DOHH2 (cell line): Measurements from ENCODE around the gene KCNN1.

Experiments used
- H3F3A ChIP-seq: fragments of 200-600 bp; sonication (generic), shearing (Covaris generic); 2 replicates; pipeline ENCODE4 v1.6.0; 2016; ENCODE audit warnings: antibody characterized with exemption, mild to moderate bottlenecking; ENCODE audit not compliant: control insufficient read depth, insufficient read depth
- H3K27ac ChIP-seq: fragments of 200-600 bp; sonication (generic); 2 replicates; pipeline ENCODE4 v1.5.1; 2014; ENCODE audit warnings: low read depth, mild to moderate bottlenecking, low read length, moderate library complexity
- H3K27me3 ChIP-seq: fragments of 200-600 bp; sonication (generic); 2 replicates; pipeline ENCODE4 v1.6.1; 2014; ENCODE audit warnings: mild to moderate bottlenecking, low read length, mixed read lengths; ENCODE audit not compliant: control insufficient read depth
- H3K36me3 ChIP-seq: fragments of 200-600 bp; sonication (generic); 2 replicates; pipeline ENCODE4 v1.6.1; 2014; ENCODE audit warnings: mild to moderate bottlenecking, low read length, moderate library complexity, mixed read lengths; ENCODE audit not compliant: control insufficient read depth
- H3K4me1 ChIP-seq: fragments of 200-600 bp; sonication (generic); 2 replicates; pipeline ENCODE4 v1.6.1; 2014; ENCODE audit warnings: mild to moderate bottlenecking, low read length, mixed read lengths; ENCODE audit not compliant: control insufficient read depth
- H3K4me2 ChIP-seq: fragments of 200-600 bp; sonication (generic); 2 replicates; pipeline ENCODE4 v1.6.0; 2014; ENCODE audit warnings: mild to moderate bottlenecking, low read length, moderate library complexity
- H3K4me3 ChIP-seq: fragments of 200-600 bp; sonication (generic); 2 replicates; pipeline ENCODE4 v1.5.1; 2014; ENCODE audit warnings: mild to moderate bottlenecking, low read length, mixed read lengths
- H3K79me2 ChIP-seq: fragments of 200-600 bp; sonication (generic); 2 replicates; pipeline ENCODE4 v1.6.1; 2014; ENCODE audit warnings: mild to moderate bottlenecking, low read length, mixed read lengths; ENCODE audit not compliant: control insufficient read depth
- H3K9me2 ChIP-seq: fragments of 200-600 bp; sonication (generic); replicated peaks from 2 replicates; pipeline ENCODE4 v1.6.1; 2014; ENCODE audit warnings: mild to moderate bottlenecking, low read length, mixed read lengths; ENCODE audit not compliant: control insufficient read depth
- H3K9me3 ChIP-seq: fragments of 200-600 bp; sonication (generic); 2 replicates; pipeline ENCODE4 v1.6.1; 2014; ENCODE audit warnings: antibody characterized with exemption, low read length, mixed read lengths; ENCODE audit not compliant: control insufficient read depth, insufficient read depth
- H4K20me1 ChIP-seq: fragments of 200-600 bp; sonication (generic); 2 replicates; pipeline ENCODE4 v1.6.0; 2014; ENCODE audit warnings: low read depth, mild to moderate bottlenecking, antibody characterized with exemption, low read length, moderate library complexity; ENCODE audit not compliant: control insufficient read depth, insufficient read depth
- CTCF ChIP-seq: fragments of 200-600 bp; sonication (generic); IDR thresholded peaks from one replicate; pipeline ENCODE4 v1.5.1; 2014; ENCODE audit warnings: antibody characterized with exemption, mild to moderate bottlenecking, low read depth, low read length; ENCODE audit not compliant: poor library complexity, severe bottlenecking
- EZH2phosphoT487 ChIP-seq: fragments of 200-600 bp; sonication (generic); IDR thresholded peaks from 2 replicates; pipeline ENCODE4 v1.6.1; 2017; ENCODE audit warnings: borderline replicate concordance, mild to moderate bottlenecking, antibody characterized with exemption, low read length, moderate library complexity, mixed read lengths

Gene KCNN1

DNA sequence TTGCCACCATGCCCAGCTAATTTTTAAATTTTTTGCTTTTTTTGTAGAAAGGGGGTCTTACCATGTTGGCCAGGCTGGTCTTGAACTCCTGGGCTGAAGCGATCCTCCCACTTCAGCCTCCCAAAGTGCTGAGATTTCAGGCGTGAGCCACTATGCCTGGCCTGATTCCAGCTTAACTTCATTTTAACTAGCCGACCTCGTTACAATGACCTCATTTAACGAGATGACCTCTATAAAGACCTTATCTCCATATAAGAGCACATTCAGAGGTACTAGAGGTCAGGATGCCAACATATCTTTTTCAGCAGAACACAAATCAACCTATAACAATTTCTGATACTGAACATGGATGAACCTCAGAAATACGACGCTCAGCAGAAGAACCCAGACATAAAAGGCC, 10.6 kb downstream of the KCNN1 start:
- no peak for TF ChIP-seq EZH2phosphoT487
- TF ChIP-seq CTCF: no peak

GRCh38 chr19:17981611-17982010, 14.7 kb downstream of the KCNN1 start:
- Histone ChIP-seq H3K27me3 (no peaks in the 10 kb centered on the region), H3K36me3 (no peaks in the 10 kb centered on the region), H3K79me2 (no peaks in the 10 kb centered on the region), H3K9me3 (no peaks in the 10 kb centered on the region), H3K27ac (no peak overlapping the region), H3F3A (peaks cover 24% of the 10 kb centered on the region), H3K4me3 (no peak overlapping the region), H4K20me1 (no peaks in the 10 kb centered on the region), H3K9me2 (no peaks in the 10 kb centered on the region), H3K4me2 (no peak overlapping the region), H3K4me1 (peaks cover 44% of the 10 kb centered on the region)
- no peak for TF ChIP-seq CTCF
- no peak for TF ChIP-seq EZH2phosphoT487

More for the DNA sequence above, 10.6 kb downstream of the KCNN1 start:
- Histone ChIP-seq H3K9me3 (no peaks in the 10 kb centered on the region), H3K79me2 (no peaks in the 10 kb centered on the region), H3K4me1 (peaks cover 44% of the 10 kb centered on the region), H3K4me2 (no peak overlapping the region), H4K20me1 (no peaks in the 10 kb centered on the region), H3K4me3 (no peak overlapping the region), H3K27me3 (no peaks in the 10 kb centered on the region), H3K36me3 (no peaks in the 10 kb centered on the region), H3K27ac (no peak overlapping the region), H3K9me2 (no peaks in the 10 kb centered on the region), H3F3A (peaks cover 24% of the 10 kb centered on the region)

- H3K4me2 ChIP-seq: no peak overlapping the region
- H3K4me1 ChIP-seq: peaks cover 40% of the 10 kb centered on the region
- H3K27me3 ChIP-seq: no peaks in the 10 kb centered on the region
- H3K9me3 ChIP-seq: no peaks in the 10 kb centered on the region
- no peak overlapping the region for H3K4me3 ChIP-seq
- H4K20me1 ChIP-seq: no peaks in the 10 kb centered on the region
- H3K36me3 ChIP-seq: no peaks in the 10 kb centered on the region
- no peaks in the 10 kb centered on the region for H3K79me2 ChIP-seq
- TF ChIP-seq CTCF (no peak), EZH2phosphoT487 (no peak)
- H3F3A ChIP-seq: peaks cover 23% of the 10 kb centered on the region
- H3K27ac ChIP-seq: no peak overlapping the region
- no peaks in the 10 kb centered on the region for H3K9me2 ChIP-seq
Measured at GRCh38 chr19:17982430-17982829, 15.5 kb downstream of the KCNN1 start.
